Vagina (tissue), 2 donors: ENCODE data around the gene DMBX1.

Experiments
- POLR2A ChIP-seq, 2 donors: fragments of 450-650 bp; IDR thresholded peaks; one replicate each; pipeline ENCODE4 v1.6.1; 2017; ENCODE audit warnings: antibody characterized with exemption in 2 of 2, mild to moderate bottlenecking in 2 of 2, moderate library complexity in 2 of 2
- TF ChIP-seq, protein P1 (sequence below), 3 experiments: fragments of 450-650 bp in 2 of 3; fragments of 200-600 bp in 1 of 3; sonication (generic) in 1 of 3; IDR thresholded peaks; one replicate each; pipeline ENCODE4 v1.5.1; 2017 to 2019; ENCODE audit warnings: antibody characterized with exemption in 3 of 3, mild to moderate bottlenecking in 2 of 3, moderate library complexity in 2 of 3

- no peak for TF ChIP-seq POLR2A (IDR thresholded peaks at IDR 0.05)
- TF ChIP-seq, protein P1, sequence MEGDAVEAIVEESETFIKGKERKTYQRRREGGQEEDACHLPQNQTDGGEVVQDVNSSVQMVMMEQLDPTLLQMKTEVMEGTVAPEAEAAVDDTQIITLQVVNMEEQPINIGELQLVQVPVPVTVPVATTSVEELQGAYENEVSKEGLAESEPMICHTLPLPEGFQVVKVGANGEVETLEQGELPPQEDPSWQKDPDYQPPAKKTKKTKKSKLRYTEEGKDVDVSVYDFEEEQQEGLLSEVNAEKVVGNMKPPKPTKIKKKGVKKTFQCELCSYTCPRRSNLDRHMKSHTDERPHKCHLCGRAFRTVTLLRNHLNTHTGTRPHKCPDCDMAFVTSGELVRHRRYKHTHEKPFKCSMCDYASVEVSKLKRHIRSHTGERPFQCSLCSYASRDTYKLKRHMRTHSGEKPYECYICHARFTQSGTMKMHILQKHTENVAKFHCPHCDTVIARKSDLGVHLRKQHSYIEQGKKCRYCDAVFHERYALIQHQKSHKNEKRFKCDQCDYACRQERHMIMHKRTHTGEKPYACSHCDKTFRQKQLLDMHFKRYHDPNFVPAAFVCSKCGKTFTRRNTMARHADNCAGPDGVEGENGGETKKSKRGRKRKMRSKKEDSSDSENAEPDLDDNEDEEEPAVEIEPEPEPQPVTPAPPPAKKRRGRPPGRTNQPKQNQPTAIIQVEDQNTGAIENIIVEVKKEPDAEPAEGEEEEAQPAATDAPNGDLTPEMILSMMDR (IDR thresholded peaks at IDR 0.05) = no peak
Measured at GRCh38 chr1:46525253-46525983, 35.8 kb downstream of the DMBX1 start.
